GM23338 (cell line): ENCODE results near the gene KCNK1.

Source experiments
- CREB1 ChIP-seq: fragments of 250-450 bp; sonication (Bioruptor Pico); IDR thresholded peaks from 2 replicates; pipeline ENCODE4 v1.5.0; 2020; ENCODE audit warnings: low read depth, mild to moderate bottlenecking, moderate library complexity
- CTCF ChIP-seq, 2 experiments: fragments of 200-600 bp in 1 of 2; sonication (generic) in 1 of 2; conservative IDR thresholded peaks; 2 replicates each; pipeline versions ENCODE4 v1.5.1 to v1.6.1; 2016 to 2017; ENCODE audit warnings: antibody characterized with exemption in 2 of 2, low read depth in 2 of 2, mild to moderate bottlenecking in 2 of 2, moderate library complexity in 1 of 2
- EZH2 ChIP-seq: fragments of 200-600 bp; sonication (generic); IDR thresholded peaks from one replicate; pipeline ENCODE4 v1.8.0; 2017; ENCODE audit warnings: antibody characterized with exemption, mild to moderate bottlenecking, low read depth; ENCODE audit not compliant: unreplicated experiment
- EZH2phosphoT487 ChIP-seq: fragments of 200-600 bp; sonication (generic); IDR thresholded peaks from one replicate; pipeline ENCODE4 v1.8.1; 2018; ENCODE audit warnings: antibody characterized with exemption; ENCODE audit not compliant: unreplicated experiment
- JUNB ChIP-seq: IDR thresholded peaks from one replicate; pipeline ENCODE4 v1.6.1; 2016; ENCODE audit warnings: antibody characterized with exemption; ENCODE audit not compliant: unreplicated experiment
- POLR2AphosphoS5 ChIP-seq: IDR thresholded peaks from 2 replicates; pipeline ENCODE4 v1.6.1; 2016; ENCODE audit warnings: antibody characterized with exemption, low read depth
- REST ChIP-seq: IDR thresholded peaks from one replicate; pipeline ENCODE4 v1.6.1; 2018; ENCODE audit warnings: antibody characterized with exemption; ENCODE audit not compliant: unreplicated experiment
- ZNF114 ChIP-seq: fragments of 250-450 bp; sonication (Bioruptor Pico); IDR thresholded peaks from 2 replicates; pipeline ENCODE4 v1.5.0; 2020; ENCODE audit warnings: mild to moderate bottlenecking, moderate library complexity
- ZNF462 ChIP-seq: fragments of 250-450 bp; sonication (Bioruptor Pico); IDR thresholded peaks from 2 replicates; pipeline ENCODE4 v1.5.0; 2020; ENCODE audit warnings: mild to moderate bottlenecking, moderate library complexity
- TF ChIP-seq, protein P1 (sequence below): IDR thresholded peaks from 2 replicates; pipeline ENCODE4 v1.6.1; 2016; ENCODE audit warnings: antibody characterized with exemption

GRCh38 chr1:233620065-233620464 is 6.2 kb downstream of the KCNK1 start:
- TF ChIP-seq CTCF (conservative IDR thresholded peaks at IDR 0.05; ENCODE audit: low read depth in 2 of 2): no peak
- no peak for TF ChIP-seq EZH2
- no peak for TF ChIP-seq POLR2AphosphoS5
- no peak for TF ChIP-seq CREB1 (CRISPR knock-in tag)
- no peak for TF ChIP-seq EZH2phosphoT487
- no peak for TF ChIP-seq REST
- TF ChIP-seq, protein P1, sequence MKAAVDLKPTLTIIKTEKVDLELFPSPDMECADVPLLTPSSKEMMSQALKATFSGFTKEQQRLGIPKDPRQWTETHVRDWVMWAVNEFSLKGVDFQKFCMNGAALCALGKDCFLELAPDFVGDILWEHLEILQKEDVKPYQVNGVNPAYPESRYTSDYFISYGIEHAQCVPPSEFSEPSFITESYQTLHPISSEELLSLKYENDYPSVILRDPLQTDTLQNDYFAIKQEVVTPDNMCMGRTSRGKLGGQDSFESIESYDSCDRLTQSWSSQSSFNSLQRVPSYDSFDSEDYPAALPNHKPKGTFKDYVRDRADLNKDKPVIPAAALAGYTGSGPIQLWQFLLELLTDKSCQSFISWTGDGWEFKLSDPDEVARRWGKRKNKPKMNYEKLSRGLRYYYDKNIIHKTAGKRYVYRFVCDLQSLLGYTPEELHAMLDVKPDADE: no peak
- no peak for TF ChIP-seq ZNF114 (CRISPR knock-in tag)
- no peak for TF ChIP-seq ZNF462 (CRISPR knock-in tag)
- no peak for TF ChIP-seq JUNB
